ENCODE data around the gene DPYSL5.
A peak's percentile ranks its signal among the peaks of the same experiment; 100 is the strongest.
"Not testable (repeated sequence)": the region's sequence is repeated elsewhere in the genome, so short reads cannot be mapped to it uniquely, and the experiment has no call there.

Gene DPYSL5

GRCh38 chr2:26913606-26913998 lies 65.7 kb downstream of the DPYSL5 start:
- no peak for DNase-seq (ENCODE audit: insufficient read length)
- no peak for TF ChIP-seq POLR2A (IDR thresholded peaks at IDR 0.05; ENCODE audit: low read depth, low read length)
- no peak for TF ChIP-seq TAF1 (IDR thresholded peaks at IDR 0.05; ENCODE audit: borderline replicate concordance, low read depth, low read length)
- TF ChIP-seq POLR2AphosphoS5 (IDR thresholded peaks at IDR 0.05; ENCODE audit: low read depth, low read length): no peak
- no peak for FAIRE-seq

DNA sequence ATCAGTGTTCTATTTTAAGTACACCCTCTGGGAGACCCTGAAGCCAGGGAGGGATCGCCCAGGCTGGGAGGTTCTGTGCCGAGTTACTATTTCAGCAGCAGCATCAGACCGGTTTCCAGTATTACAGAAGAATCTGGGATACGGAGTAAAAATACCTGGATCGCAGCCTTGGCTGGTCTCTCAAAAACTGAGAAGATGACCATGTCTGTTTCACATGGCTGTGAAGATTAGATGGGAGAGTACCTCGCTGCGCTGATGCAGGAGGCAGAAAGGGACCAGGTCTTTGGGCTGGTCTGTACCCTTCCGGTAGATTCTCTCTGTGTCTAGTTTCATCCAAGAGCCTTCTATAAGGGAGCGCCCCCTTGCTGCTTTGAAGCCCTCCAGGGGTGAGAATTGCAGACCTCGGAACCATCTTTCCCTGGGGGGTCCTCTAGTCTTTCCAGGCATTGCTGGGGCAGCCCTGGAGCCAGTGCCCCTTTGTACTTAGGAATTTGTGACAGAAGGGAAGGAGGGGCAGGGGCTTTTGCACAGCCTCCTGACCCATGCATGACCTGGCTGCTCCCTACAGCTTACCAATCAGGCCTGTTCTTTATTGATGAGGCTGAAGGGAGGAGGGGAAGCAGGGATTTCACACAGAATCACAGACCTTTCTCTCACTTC lies 66.2 kb downstream of the DPYSL5 start:
- DNase-seq (ENCODE audit: insufficient read length) (no peak), FAIRE-seq (no peak)
- TF ChIP-seq POLR2AphosphoS5 (IDR thresholded peaks at IDR 0.05; ENCODE audit: low read depth, low read length): no peak
- TF ChIP-seq TAF1 (IDR thresholded peaks at IDR 0.05; ENCODE audit: borderline replicate concordance, low read depth, low read length): no peak
- TF ChIP-seq POLR2A (IDR thresholded peaks at IDR 0.05; ENCODE audit: low read depth, low read length): no peak

DNA sequence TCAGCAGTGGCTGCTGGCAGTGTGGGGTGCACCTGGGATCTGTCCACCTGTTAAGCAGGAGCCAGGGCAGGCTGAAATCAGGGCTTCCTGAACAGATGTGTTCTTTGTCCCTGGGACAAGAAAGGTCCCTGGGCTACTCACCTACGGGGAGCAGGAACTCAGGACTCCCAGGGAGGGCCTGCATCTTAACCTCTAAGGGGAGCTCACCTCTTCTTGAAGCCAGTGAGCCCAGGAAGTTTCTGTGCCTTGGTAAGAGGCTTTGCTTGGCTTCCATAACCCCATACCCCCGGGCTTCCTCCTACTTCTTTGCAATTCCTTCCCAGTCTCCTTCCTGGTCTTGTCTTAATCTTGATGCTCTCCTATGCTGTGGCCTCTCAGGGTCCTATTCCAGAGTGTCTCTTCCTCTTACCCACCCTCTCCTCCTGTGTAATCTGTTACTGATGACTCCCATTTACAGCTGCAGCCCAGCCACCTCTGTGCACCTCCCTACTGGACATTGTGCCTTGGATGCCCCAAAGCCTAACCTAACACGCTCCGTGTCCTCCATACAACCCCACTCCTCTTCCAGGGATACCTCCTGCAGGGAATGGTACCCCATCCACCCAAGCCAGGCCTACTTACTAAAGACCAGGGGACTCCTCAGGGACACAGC lies 66.9 kb downstream of the DPYSL5 start:
- TF ChIP-seq POLR2A (IDR thresholded peaks at IDR 0.05; ENCODE audit: low read depth, low read length): no peak
- TF ChIP-seq TAF1 (IDR thresholded peaks at IDR 0.05; ENCODE audit: borderline replicate concordance, low read depth, low read length): no peak
- no peak for TF ChIP-seq POLR2AphosphoS5 (IDR thresholded peaks at IDR 0.05; ENCODE audit: low read depth, low read length)
- FAIRE-seq (no peak), DNase-seq (ENCODE audit: insufficient read length) (no peak)

- TF ChIP-seq TAF1 (IDR thresholded peaks at IDR 0.05; ENCODE audit: borderline replicate concordance, low read depth, low read length) (no peak), POLR2A (IDR thresholded peaks at IDR 0.05; ENCODE audit: low read depth, low read length) (no peak), POLR2AphosphoS5 (IDR thresholded peaks at IDR 0.05; ENCODE audit: low read depth, low read length) (no peak)
- no peak for FAIRE-seq
- no peak for DNase-seq (ENCODE audit: insufficient read length)
These were observed 67.4 kb downstream of the DPYSL5 start for GRCh38 chr2:26915316-26915715.

DNA sequence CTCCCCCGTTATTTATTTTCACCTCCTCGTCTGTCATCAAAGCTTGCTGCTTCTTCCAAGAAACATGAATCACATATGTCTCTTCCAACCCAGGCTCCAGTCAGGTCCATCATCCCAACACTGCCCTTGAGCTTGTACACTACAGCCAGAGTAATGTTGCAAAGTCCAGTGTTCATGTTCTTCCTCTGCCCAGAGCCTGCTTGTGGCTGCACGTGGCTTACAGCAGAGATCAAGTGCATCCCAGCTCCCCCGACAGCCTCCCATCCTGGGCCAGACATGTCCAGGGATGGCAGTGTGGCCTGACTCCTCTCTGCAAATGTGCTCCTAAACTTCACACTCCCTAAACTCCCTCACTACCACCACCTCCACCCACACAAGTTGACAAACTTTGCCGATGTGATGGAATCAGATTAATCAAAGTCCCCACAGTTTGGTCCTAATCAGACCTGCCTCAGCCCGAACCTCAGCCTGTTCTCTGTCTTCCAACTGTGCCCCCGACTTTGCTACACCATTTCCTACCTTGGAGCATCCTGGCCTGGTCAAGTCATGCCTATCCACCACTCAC lies 68.3 kb downstream of the DPYSL5 start:
- no peak for FAIRE-seq
- no peak for TF ChIP-seq TAF1 (IDR thresholded peaks at IDR 0.05; ENCODE audit: borderline replicate concordance, low read depth, low read length)
- no peak for TF ChIP-seq POLR2A (IDR thresholded peaks at IDR 0.05; ENCODE audit: low read depth, low read length)
- TF ChIP-seq POLR2AphosphoS5 (IDR thresholded peaks at IDR 0.05; ENCODE audit: low read depth, low read length): no peak
- no peak for DNase-seq (ENCODE audit: insufficient read length)

GRCh38 chr2:26917135-26917836 lies 69.4 kb downstream of the DPYSL5 start:
- FAIRE-seq: no peak
- TF ChIP-seq POLR2AphosphoS5 (IDR thresholded peaks at IDR 0.05; ENCODE audit: low read depth, low read length) (no peak), POLR2A (IDR thresholded peaks at IDR 0.05; ENCODE audit: low read depth, low read length) (no peak), TAF1 (IDR thresholded peaks at IDR 0.05; ENCODE audit: borderline replicate concordance, low read depth, low read length) (no peak)
- DNase-seq (ENCODE audit: insufficient read length): no peak

GRCh38 chr2:26921323-26921722 lies 73.4 kb downstream of the DPYSL5 start:
- DNase-seq (ENCODE audit: insufficient read length) (no peak), FAIRE-seq (no peak)
- TF ChIP-seq POLR2AphosphoS5 (IDR thresholded peaks at IDR 0.05; ENCODE audit: low read depth, low read length): no peak
- no peak for TF ChIP-seq TAF1 (IDR thresholded peaks at IDR 0.05; ENCODE audit: borderline replicate concordance, low read depth, low read length)
- TF ChIP-seq POLR2A (IDR thresholded peaks at IDR 0.05; ENCODE audit: low read depth, low read length): no peak

- DNase-seq (ENCODE audit: insufficient read length) (peak; percentile 38), FAIRE-seq (no peak)
These were observed 74.7 kb downstream of the DPYSL5 start for GRCh38 chr2:26922405-26923188.

DNA sequence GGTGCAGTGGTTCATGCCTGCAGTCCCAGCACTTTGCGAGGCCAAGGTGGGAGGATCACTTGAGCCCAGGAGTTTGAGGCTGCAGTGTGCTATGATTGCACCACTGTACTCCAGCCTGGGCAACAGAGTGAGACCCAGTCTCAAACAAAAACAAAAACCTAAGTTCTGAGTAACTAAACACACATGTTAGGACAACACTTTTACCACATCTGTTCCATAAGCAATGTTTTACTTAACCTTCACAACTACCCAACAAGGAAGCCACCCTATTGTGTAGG lies 75.2 kb downstream of the DPYSL5 start:
- not testable (repeated sequence) for DNase-seq (ENCODE audit: insufficient read length); FAIRE-seq

More at GRCh38 chr2:26922405-26923188, 74.7 kb downstream of the DPYSL5 start:
- TF ChIP-seq TAF1 (IDR thresholded peaks at IDR 0.05; ENCODE audit: borderline replicate concordance, low read depth, low read length) (no peak), POLR2AphosphoS5 (IDR thresholded peaks at IDR 0.05; ENCODE audit: low read depth, low read length) (no peak), POLR2A (IDR thresholded peaks at IDR 0.05; ENCODE audit: low read depth, low read length) (no peak)

DNA sequence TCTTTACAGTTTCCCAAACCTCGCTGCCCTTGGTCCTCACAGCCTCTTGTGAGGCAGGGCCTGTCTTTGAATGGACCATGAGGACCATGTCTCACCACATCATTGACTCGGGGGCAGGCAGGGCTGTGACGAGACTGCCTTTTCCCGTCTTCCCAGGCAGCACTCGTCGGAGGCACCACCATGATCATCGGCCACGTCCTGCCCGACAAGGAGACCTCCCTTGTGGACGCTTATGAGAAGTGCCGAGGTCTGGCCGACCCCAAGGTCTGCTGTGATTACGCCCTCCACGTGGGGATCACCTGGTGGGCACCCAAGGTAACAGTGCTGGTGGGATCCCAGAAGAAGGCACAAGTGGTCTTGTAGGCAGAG lies 76.8 kb downstream of the DPYSL5 start:
- TF ChIP-seq TAF1 (IDR thresholded peaks at IDR 0.05; ENCODE audit: borderline replicate concordance, low read depth, low read length) (no peak), POLR2AphosphoS5 (IDR thresholded peaks at IDR 0.05; ENCODE audit: low read depth, low read length) (no peak), POLR2A (IDR thresholded peaks at IDR 0.05; ENCODE audit: low read depth, low read length) (no peak)
- DNase-seq (ENCODE audit: insufficient read length): no peak
- FAIRE-seq: no peak

GRCh38 chr2:26925100-26925791 lies 77.3 kb downstream of the DPYSL5 start:
- DNase-seq (ENCODE audit: insufficient read length) (no peak), FAIRE-seq (no peak)
- no peak for TF ChIP-seq TAF1 (IDR thresholded peaks at IDR 0.05; ENCODE audit: borderline replicate concordance, low read depth, low read length)
- no peak for TF ChIP-seq POLR2AphosphoS5 (IDR thresholded peaks at IDR 0.05; ENCODE audit: low read depth, low read length)
- no peak for TF ChIP-seq POLR2A (IDR thresholded peaks at IDR 0.05; ENCODE audit: low read depth, low read length)
